ENCODE measurements around the gene EIF4EBP2. TPM values are rescaled to one million over a fixed set of nuclear protein-coding genes. Genes with fewer than 3 reads are reported as not detected.
A peak's percentile ranks its signal among the peaks of the same experiment; 100 is the strongest.

Gene EIF4EBP2
- total and polyA plus RNA-seq, 4 donors = 25.7 to 70.0 (median 33.0) TPM

DNA sequence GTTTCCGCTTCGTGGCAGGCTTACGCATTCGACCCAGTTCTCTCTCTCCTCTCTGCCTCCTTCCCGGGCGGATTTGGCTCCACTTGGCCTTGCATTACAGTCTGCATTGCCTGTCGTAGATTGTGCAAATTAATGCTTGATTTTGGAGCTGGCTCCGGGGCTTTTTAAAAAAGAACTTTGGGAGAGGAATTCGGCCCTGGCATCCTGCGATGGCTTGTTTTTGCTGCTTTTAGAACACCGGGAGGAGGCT is 767 bp downstream of the EIF4EBP2 start:
- H3K9me3 ChIP-seq (ENCODE audit: control insufficient read depth in 4 of 4, low read length in 3 of 4) = no peaks in the 10 kb centered on the region
- DNase-seq (ENCODE audit: low spot score) = no peak
- H3K9ac ChIP-seq (ENCODE audit: low read depth in 1 of 2, low read length in 2 of 2) = peak overlapping the region; percentile 90 to 95
- peak overlapping the region; percentile 88 to 99 for H3K27ac ChIP-seq (ENCODE audit: low read depth in 1 of 2, low read length in 2 of 2)
- 0% methylated on average over 11 of the region's 11 CpGs for WGBS
- peaks cover 6 to 27% (median 19%) of the 10 kb centered on the region in 4 donors for H3K4me1 ChIP-seq (ENCODE audit: control insufficient read depth in 4 of 4, insufficient read depth in 4 of 4, low read length in 3 of 4)
- H3K27me3 ChIP-seq (ENCODE audit: control insufficient read depth in 4 of 4, insufficient read depth in 4 of 4, low read length in 3 of 4) = no peaks in the 10 kb centered on the region
- peak overlapping the region; percentile 78 to 95 (median 79) for H3K4me3 ChIP-seq (ENCODE audit: low read depth in 1 of 3, low read length in 3 of 3)
- TF ChIP-seq EGR1 (IDR thresholded peaks at IDR 0.05; ENCODE audit: low read depth in 2 of 2) (no peak), HNF4G (IDR thresholded peaks at IDR 0.05) (no peak), NR2F2 (IDR thresholded peaks at IDR 0.05) (no peak), CTCF (IDR thresholded peaks at IDR 0.05; ENCODE audit: low read depth, low read length, missing input control) (no peak), SP1 (IDR thresholded peaks at IDR 0.05) (no peak), FOXA2 (IDR thresholded peaks at IDR 0.05) (no peak), YY1 (IDR thresholded peaks at IDR 0.05) (no peak), FOXA1 (IDR thresholded peaks at IDR 0.05) (no peak), TAF1 (conservative IDR thresholded peaks at IDR 0.05) (no peak), JUND (IDR thresholded peaks at IDR 0.05) (no peak), GABPA (IDR thresholded peaks at IDR 0.05 in 1 of 2, conservative IDR thresholded peaks at IDR 0.05 in 1 of 2) (no peak), HNF4A (conservative IDR thresholded peaks at IDR 0.05) (no peak), RXRA (IDR thresholded peaks at IDR 0.05) (no peak)
- TF ChIP-seq, protein P1, sequence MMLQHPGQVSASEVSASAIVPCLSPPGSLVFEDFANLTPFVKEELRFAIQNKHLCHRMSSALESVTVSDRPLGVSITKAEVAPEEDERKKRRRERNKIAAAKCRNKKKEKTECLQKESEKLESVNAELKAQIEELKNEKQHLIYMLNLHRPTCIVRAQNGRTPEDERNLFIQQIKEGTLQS (IDR thresholded peaks at IDR 0.05) = no peak
- TF ChIP-seq, protein P2, sequence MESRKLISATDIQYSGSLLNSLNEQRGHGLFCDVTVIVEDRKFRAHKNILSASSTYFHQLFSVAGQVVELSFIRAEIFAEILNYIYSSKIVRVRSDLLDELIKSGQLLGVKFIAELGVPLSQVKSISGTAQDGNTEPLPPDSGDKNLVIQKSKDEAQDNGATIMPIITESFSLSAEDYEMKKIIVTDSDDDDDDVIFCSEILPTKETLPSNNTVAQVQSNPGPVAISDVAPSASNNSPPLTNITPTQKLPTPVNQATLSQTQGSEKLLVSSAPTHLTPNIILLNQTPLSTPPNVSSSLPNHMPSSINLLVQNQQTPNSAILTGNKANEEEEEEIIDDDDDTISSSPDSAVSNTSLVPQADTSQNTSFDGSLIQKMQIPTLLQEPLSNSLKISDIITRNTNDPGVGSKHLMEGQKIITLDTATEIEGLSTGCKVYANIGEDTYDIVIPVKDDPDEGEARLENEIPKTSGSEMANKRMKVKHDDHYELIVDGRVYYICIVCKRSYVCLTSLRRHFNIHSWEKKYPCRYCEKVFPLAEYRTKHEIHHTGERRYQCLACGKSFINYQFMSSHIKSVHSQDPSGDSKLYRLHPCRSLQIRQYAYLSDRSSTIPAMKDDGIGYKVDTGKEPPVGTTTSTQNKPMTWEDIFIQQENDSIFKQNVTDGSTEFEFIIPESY (IDR thresholded peaks at IDR 0.05) = no peak
- TF ChIP-seq, protein P3, sequence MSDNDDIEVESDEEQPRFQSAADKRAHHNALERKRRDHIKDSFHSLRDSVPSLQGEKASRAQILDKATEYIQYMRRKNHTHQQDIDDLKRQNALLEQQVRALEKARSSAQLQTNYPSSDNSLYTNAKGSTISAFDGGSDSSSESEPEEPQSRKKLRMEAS (IDR thresholded peaks at IDR 0.05) = no peak
- TF ChIP-seq, protein P4, sequence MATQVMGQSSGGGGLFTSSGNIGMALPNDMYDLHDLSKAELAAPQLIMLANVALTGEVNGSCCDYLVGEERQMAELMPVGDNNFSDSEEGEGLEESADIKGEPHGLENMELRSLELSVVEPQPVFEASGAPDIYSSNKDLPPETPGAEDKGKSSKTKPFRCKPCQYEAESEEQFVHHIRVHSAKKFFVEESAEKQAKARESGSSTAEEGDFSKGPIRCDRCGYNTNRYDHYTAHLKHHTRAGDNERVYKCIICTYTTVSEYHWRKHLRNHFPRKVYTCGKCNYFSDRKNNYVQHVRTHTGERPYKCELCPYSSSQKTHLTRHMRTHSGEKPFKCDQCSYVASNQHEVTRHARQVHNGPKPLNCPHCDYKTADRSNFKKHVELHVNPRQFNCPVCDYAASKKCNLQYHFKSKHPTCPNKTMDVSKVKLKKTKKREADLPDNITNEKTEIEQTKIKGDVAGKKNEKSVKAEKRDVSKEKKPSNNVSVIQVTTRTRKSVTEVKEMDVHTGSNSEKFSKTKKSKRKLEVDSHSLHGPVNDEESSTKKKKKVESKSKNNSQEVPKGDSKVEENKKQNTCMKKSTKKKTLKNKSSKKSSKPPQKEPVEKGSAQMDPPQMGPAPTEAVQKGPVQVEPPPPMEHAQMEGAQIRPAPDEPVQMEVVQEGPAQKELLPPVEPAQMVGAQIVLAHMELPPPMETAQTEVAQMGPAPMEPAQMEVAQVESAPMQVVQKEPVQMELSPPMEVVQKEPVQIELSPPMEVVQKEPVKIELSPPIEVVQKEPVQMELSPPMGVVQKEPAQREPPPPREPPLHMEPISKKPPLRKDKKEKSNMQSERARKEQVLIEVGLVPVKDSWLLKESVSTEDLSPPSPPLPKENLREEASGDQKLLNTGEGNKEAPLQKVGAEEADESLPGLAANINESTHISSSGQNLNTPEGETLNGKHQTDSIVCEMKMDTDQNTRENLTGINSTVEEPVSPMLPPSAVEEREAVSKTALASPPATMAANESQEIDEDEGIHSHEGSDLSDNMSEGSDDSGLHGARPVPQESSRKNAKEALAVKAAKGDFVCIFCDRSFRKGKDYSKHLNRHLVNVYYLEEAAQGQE (IDR thresholded peaks at IDR 0.05) = no peak
- no peaks in the 10 kb centered on the region for H3K36me3 ChIP-seq (ENCODE audit: control insufficient read depth in 4 of 4, insufficient read depth in 3 of 4, low read depth in 1 of 4, low read length in 3 of 4)
